ENCODE results near the gene LY6G6D. TPM values are rescaled to one million over a fixed set of nuclear protein-coding genes. Genes with fewer than 3 reads are reported as not detected.

The LY6G6D gene
- total and polyA plus RNA-seq, 2 of the 13 experiments (the other 11 are each of a cell fraction or from before 2014, with no cell fraction given), result not detected

DNA sequence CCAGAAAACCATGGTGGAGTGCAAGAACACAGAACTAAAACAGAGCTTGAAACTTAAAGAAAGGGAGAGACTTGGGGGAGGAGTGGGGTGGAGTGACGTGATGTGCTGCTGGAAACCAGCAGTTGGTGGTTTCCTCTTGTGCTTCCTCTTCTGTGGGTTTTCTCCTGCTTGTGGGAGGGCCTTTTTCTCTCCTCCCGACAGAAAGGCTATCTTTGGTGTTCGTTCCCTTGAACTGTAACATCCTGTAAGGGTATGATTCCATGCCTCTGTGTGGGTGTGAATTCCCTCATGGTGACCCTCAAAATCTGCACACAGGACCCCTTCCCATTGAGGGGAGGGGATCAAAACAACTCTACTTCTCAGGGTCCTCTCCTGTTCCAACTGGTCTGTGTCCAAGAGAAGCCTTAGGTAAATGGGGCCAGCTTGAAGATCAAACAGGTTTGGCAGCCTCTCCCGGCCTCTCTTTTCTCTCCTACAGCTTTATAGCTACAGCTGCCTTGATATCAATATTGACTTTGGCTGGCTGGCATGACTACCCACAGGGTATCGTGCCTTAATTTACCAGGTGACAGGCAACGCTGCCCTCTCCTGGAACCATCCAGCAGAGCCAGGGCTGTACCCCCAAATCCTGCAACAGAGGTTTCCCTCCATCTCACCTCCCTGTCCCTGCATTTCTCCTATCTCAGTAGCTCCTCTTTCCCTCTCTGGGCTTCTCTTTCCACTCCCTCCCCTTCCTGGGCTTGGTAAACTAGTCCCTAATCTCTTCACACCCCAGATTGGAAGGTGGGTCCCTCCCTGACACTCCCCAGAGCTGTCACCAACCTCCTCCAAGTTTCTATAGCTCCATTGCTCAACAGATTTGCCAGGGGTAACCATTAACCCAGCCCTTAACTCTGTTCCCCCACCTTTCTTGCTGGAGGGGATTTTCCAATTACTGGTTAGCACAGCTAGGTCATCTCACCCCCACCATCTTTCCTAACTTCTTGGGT, 23.1 kb downstream of the LY6G6D start (continued):
- TF ChIP-seq POLR2AphosphoS5 (IDR thresholded peaks at IDR 0.05; ENCODE audit: low read depth, low read length) (peak; percentile 66), ZNF788 (CRISPR knock-in tag; IDR thresholded peaks at IDR 0.05; ENCODE audit: borderline replicate concordance) (peak; percentile 81; the same call in 1 of the 2 replicates), TP53 (CRISPR knock-in tag; conservative IDR thresholded peaks at IDR 0.05) (0 out of 2 replicates have a peak, but pooled peaks have one; percentile 49), ZFP1 (CRISPR knock-in tag; IDR thresholded peaks at IDR 0.05) (peak; percentile 46), HOXA5 (CRISPR knock-in tag; IDR thresholded peaks at IDR 0.05) (peak; percentile 77), SMAD9 (CRISPR knock-in tag; IDR thresholded peaks at IDR 0.05) (no peak), RNF2 (conservative IDR thresholded peaks at IDR 0.05; ENCODE audit: low read depth) (no peak), NCOA2 (CRISPR knock-in tag; IDR thresholded peaks at IDR 0.05) (peak; percentile 89), NFATC3 (CRISPR knock-in tag; IDR thresholded peaks at IDR 0.05) (no peak), TRAFD1 (CRISPR knock-in tag; IDR thresholded peaks at IDR 0.05; ENCODE audit: borderline replicate concordance) (no peak), MEIS2 (CRISPR knock-in tag; IDR thresholded peaks at IDR 0.05) (peak; percentile 94), ZNF792 (CRISPR knock-in tag; IDR thresholded peaks at IDR 0.05) (peak; percentile 57), RORA (CRISPR knock-in tag; IDR thresholded peaks at IDR 0.05) (no peak), TFE3 (CRISPR knock-in tag; IDR thresholded peaks at IDR 0.05) (peak; percentile 60; the same call in 1 of the 2 replicates)
- TF ChIP-seq, protein P1, sequence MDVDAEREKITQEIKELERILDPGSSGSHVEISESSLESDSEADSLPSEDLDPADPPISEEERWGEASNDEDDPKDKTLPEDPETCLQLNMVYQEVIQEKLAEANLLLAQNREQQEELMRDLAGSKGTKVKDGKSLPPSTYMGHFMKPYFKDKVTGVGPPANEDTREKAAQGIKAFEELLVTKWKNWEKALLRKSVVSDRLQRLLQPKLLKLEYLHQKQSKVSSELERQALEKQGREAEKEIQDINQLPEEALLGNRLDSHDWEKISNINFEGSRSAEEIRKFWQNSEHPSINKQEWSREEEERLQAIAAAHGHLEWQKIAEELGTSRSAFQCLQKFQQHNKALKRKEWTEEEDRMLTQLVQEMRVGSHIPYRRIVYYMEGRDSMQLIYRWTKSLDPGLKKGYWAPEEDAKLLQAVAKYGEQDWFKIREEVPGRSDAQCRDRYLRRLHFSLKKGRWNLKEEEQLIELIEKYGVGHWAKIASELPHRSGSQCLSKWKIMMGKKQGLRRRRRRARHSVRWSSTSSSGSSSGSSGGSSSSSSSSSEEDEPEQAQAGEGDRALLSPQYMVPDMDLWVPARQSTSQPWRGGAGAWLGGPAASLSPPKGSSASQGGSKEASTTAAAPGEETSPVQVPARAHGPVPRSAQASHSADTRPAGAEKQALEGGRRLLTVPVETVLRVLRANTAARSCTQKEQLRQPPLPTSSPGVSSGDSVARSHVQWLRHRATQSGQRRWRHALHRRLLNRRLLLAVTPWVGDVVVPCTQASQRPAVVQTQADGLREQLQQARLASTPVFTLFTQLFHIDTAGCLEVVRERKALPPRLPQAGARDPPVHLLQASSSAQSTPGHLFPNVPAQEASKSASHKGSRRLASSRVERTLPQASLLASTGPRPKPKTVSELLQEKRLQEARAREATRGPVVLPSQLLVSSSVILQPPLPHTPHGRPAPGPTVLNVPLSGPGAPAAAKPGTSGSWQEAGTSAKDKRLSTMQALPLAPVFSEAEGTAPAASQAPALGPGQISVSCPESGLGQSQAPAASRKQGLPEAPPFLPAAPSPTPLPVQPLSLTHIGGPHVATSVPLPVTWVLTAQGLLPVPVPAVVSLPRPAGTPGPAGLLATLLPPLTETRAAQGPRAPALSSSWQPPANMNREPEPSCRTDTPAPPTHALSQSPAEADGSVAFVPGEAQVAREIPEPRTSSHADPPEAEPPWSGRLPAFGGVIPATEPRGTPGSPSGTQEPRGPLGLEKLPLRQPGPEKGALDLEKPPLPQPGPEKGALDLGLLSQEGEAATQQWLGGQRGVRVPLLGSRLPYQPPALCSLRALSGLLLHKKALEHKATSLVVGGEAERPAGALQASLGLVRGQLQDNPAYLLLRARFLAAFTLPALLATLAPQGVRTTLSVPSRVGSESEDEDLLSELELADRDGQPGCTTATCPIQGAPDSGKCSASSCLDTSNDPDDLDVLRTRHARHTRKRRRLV (CRISPR knock-in tag; IDR thresholded peaks at IDR 0.05), result peak; percentile 55
- TF ChIP-seq, protein P2, sequence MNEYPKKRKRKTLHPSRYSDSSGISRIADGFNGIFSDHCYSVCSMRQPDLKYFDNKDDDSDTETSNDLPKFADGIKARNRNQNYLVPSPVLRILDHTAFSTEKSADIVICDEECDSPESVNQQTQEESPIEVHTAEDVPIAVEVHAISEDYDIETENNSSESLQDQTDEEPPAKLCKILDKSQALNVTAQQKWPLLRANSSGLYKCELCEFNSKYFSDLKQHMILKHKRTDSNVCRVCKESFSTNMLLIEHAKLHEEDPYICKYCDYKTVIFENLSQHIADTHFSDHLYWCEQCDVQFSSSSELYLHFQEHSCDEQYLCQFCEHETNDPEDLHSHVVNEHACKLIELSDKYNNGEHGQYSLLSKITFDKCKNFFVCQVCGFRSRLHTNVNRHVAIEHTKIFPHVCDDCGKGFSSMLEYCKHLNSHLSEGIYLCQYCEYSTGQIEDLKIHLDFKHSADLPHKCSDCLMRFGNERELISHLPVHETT (CRISPR knock-in tag; conservative IDR thresholded peaks at IDR 0.05), result peak; percentile 31; the same call in 1 of the 2 replicates

Measured in HepG2 (cell line).